ENCODE results near the gene ZNF695. TPM values are rescaled to one million over a fixed set of nuclear protein-coding genes. Genes with fewer than 3 reads are reported as not detected.

Gene ZNF695
- total and polyA plus RNA-seq, 9 donors, result 0.23 to 3.4 (median 0.35) TPM; not detected in 4

DNA sequence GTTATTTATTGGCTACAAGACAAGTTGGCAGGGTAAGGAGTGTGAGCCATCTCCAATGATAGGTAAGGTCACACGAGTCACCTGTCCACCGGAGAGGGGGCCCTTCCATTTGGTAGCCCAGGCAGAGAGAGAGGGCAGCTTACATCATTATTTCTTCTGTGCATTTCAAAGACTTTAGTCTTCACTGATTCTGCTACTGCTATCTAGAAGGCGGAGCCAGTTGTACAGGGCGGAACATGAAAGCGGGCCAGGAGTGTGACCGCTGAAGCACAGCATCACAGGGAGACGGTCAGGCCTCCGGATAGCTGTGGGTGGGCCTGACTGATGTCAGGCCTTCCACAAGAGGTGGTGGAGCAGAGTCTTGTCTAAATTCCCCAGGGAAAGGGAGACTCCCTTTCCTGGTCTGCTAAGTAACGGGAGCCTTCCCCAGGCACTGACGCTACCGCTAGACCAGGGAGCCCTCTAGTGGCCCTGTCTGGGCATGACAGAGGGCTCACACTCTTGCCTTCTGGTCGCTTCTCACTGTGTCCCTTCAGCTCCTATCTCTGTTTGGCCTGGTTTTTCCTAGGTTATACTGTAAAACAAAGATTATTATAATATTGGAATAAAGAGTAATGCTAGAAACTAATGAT is 36.7 kb downstream of the ZNF695 start:
- no peaks in the 10 kb centered on the region for H3K4me1 ChIP-seq (ENCODE audit: insufficient read depth)
- TF ChIP-seq POLR2A (IDR thresholded peaks at IDR 0.05), result no peak
- TF ChIP-seq CTCF (IDR thresholded peaks at IDR 0.05), result peak; percentile 46 to 76 (median 56)
- intact Hi-C loops (cut with DNase I), result no loop called here
- no peaks in the 10 kb centered on the region for H3K9me3 ChIP-seq
- no peak overlapping the region for H3K4me3 ChIP-seq
- DNase-seq, result peak; percentile 51 to 78 (median 68)
- H3K27me3 ChIP-seq, result no peaks in the 10 kb centered on the region
- H3K27ac ChIP-seq, result no peak overlapping the region
- no peaks in the 10 kb centered on the region for H3K36me3 ChIP-seq
- 64 to 87% (median 71%) methylated on average over 12 of the region's 12 CpGs for WGBS, 3 donors

DNA sequence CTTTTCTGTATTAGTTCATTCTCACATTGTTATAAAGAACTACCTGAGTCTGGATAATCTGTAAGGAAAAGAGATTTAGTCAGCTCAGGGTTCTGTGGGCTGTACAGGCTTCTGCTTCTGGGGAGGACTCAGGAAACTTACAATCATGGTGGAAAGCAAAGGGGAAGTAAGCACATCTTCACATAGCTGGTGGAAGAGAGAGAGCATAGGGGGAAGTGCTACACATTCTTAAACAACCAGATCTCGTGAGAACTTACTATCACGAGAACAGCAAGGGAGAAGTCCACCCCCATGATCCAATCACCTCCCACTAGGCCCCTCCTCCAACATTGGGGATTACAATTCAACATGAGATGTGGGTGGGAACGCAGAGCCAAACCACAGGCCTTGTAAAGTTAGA is 38.2 kb downstream of the ZNF695 start:
- WGBS, 3 donors, result 83 to 98% (median 92%) methylated on average over 3 of the region's 3 CpGs
- H3K27ac ChIP-seq, result no peak overlapping the region
- intact Hi-C loops (cut with DNase I), result no loop called here
- H3K4me3 ChIP-seq, result no peak overlapping the region
- H3K9me3 ChIP-seq, result no peaks in the 10 kb centered on the region
- H3K27me3 ChIP-seq, result no peaks in the 10 kb centered on the region
- H3K36me3 ChIP-seq, result no peaks in the 10 kb centered on the region
- no peaks in the 10 kb centered on the region for H3K4me1 ChIP-seq (ENCODE audit: insufficient read depth)
- TF ChIP-seq EP300 (IDR thresholded peaks at IDR 0.05) (no peak), CTCF (IDR thresholded peaks at IDR 0.05) (no peak)
- no peak for DNase-seq

GRCh38 chr1:246966502-246966901 is 41.4 kb downstream of the ZNF695 start:
- DNase-seq, result no peak
- Histone ChIP-seq H3K4me3 (no peak overlapping the region), H3K9me3 (no peaks in the 10 kb centered on the region), H3K27me3 (no peaks in the 10 kb centered on the region), H3K36me3 (no peaks in the 10 kb centered on the region), H3K4me1 (ENCODE audit: insufficient read depth) (no peaks in the 10 kb centered on the region), H3K27ac (no peak overlapping the region)
- 96 to 100% (median 99%) methylated on average over 2 of the region's 2 CpGs for WGBS, 3 donors
- TF ChIP-seq POLR2A (IDR thresholded peaks at IDR 0.05), result no peak
- no peak for TF ChIP-seq CTCF (IDR thresholded peaks at IDR 0.05)
- no peak for TF ChIP-seq EP300 (IDR thresholded peaks at IDR 0.05)
- intact Hi-C loops (cut with DNase I), result no loop called here

- 0 to 12% (median 2%) methylated on average over 1 of the region's 1 CpG for WGBS, 3 donors
- no peaks in the 10 kb centered on the region for H3K9me3 ChIP-seq
- DNase-seq, result no peak
- H3K4me1 ChIP-seq (ENCODE audit: insufficient read depth), result no peaks in the 10 kb centered on the region
- no peaks in the 10 kb centered on the region for H3K27me3 ChIP-seq
- TF ChIP-seq POLR2A (IDR thresholded peaks at IDR 0.05) (no peak), CTCF (IDR thresholded peaks at IDR 0.05) (peak in 2 of 3 donors; percentile 28 to 30), EP300 (IDR thresholded peaks at IDR 0.05) (no peak)
- H3K36me3 ChIP-seq, result no peaks in the 10 kb centered on the region
- intact Hi-C loops (cut with DNase I), result loop anchor here in 1 of 4 donors (5.0 kb wide), 1 partner anchor 43 kb away; no protein-coding TSS in a partner anchor
- no peak overlapping the region for H3K4me3 ChIP-seq
- no peak overlapping the region for H3K27ac ChIP-seq
Measured at GRCh38 chr1:246959944-246960693, 47.7 kb downstream of the ZNF695 start.
